B cell (primary cell): ENCODE measurements around the gene NOSIP. TPM values are rescaled to one million over a fixed set of nuclear protein-coding genes. Genes with fewer than 3 reads are reported as not detected.

Source experiments
- ATAC-seq: fragments of 200-7000 bp; cut with Tn5 transposase; one replicate; pipeline ENCODE4 v1.10.0; 2021; ENCODE audit warnings: low read depth, mild to moderate bottlenecking, moderate number of reproducible peaks, moderate library complexity
- CTCF ChIA-PET: fragments of 350-600 bp; sonication (Branson Sonifier 250); formaldehyde crosslinking; loops from one replicate; lab custom pipeline; 2021; ENCODE audit warnings: antibody characterized with exemption, inconsistent platforms; lab: Charles Lee
- POLR2A ChIA-PET: fragments of 350-600 bp; sonication (Branson Sonifier 250); formaldehyde crosslinking; loops from one replicate; lab custom pipeline; 2021; ENCODE audit warnings: antibody characterized with exemption; lab: Charles Lee
- DNase-seq: peaks from one replicate; pipeline ENCODE4 v3.0.0; 2013
- H2AFZ ChIP-seq: 2 replicates; pipeline ENCODE4 v1.6.1; 2012; ENCODE audit warnings: mild to moderate bottlenecking, low read depth, low read length; ENCODE audit not compliant: insufficient read depth, poor library complexity, severe bottlenecking
- H3K27ac ChIP-seq, 2 donors: 1 replicate in 1 of 2; 2 replicates in 1 of 2; pipeline ENCODE4 v1.5.1; 2012 to 2013; ENCODE audit warnings: low read length in 2 of 2, mild to moderate bottlenecking in 2 of 2, moderate library complexity in 1 of 2
- H3K27me3 ChIP-seq, 4 experiments: fragments of 200-600 bp in 1 of 4; sonication (generic) in 1 of 4; replicated peaks in 1 of 4; 1 replicate in 2 of 4; 2 replicates in 2 of 4; pipeline versions ENCODE4 v1.6.1 to v1.7.0; 2013 to 2016; ENCODE audit warnings: low read length in 3 of 4, mild to moderate bottlenecking in 2 of 4, mixed read lengths in 1 of 4, moderate library complexity in 1 of 4; ENCODE audit not compliant: insufficient read depth in 4 of 4, control insufficient read depth in 3 of 4; ENCODE audit errors: control extremely low read depth in 1 of 4
- H3K36me3 ChIP-seq, 2 experiments: replicated peaks in 1 of 2; 1 replicate in 1 of 2; 2 replicates in 1 of 2; pipeline versions ENCODE4 v1.6.1 to v1.7.1; 2013; ENCODE audit warnings: low read length in 1 of 2; ENCODE audit not compliant: insufficient read depth in 2 of 2, control insufficient read depth in 1 of 2; ENCODE audit errors: control extremely low read depth in 1 of 2, extremely low read depth in 1 of 2
- H3K4me1 ChIP-seq, 2 donors: fragments of 200-600 bp in 1 of 2; sonication (generic) in 1 of 2; 1 replicate in 1 of 2; 2 replicates in 1 of 2; pipeline versions ENCODE4 v1.5.1 to v1.6.1; 2013 to 2017; ENCODE audit warnings: low read length in 2 of 2; ENCODE audit not compliant: control insufficient read depth in 2 of 2, insufficient read depth in 2 of 2
- H3K4me2 ChIP-seq: replicated peaks from 2 replicates; pipeline ENCODE3; 2012; ENCODE audit warnings: mild to moderate bottlenecking, low read depth, low read length; ENCODE audit not compliant: poor library complexity, severe bottlenecking
- H3K4me3 ChIP-seq, 5 experiments: fragments of 200-600 bp in 1 of 5; sonication (generic) in 1 of 5; 1 replicate in 3 of 5; 2 replicates in 2 of 5; pipeline versions ENCODE4 v1.5.1 to v1.7.0; 2011 to 2016; ENCODE audit warnings: low read length in 4 of 5, mild to moderate bottlenecking in 4 of 5, low read depth in 2 of 5, control low read depth in 1 of 5, moderate library complexity in 1 of 5; ENCODE audit not compliant: insufficient read depth in 1 of 5; ENCODE audit errors: control extremely low read depth in 1 of 5, extremely low read depth in 1 of 5
- H3K79me2 ChIP-seq: fragments of 200-600 bp; sonication (generic); one replicate; pipeline ENCODE4 v1.6.0; 2016; ENCODE audit warnings: low read length; ENCODE audit not compliant: control insufficient read depth, insufficient read depth
- H3K9ac ChIP-seq: fragments of 200-600 bp; sonication (generic); 2 replicates; pipeline ENCODE4 v1.6.1; 2017; ENCODE audit warnings: mild to moderate bottlenecking, low read length, moderate library complexity
- H3K9me3 ChIP-seq, 3 donors: one replicate each; pipeline versions ENCODE4 v1.6.1 to v1.7.1; 2013; ENCODE audit warnings: low read length in 2 of 3; ENCODE audit not compliant: control insufficient read depth in 2 of 3, insufficient read depth in 1 of 3; ENCODE audit errors: control extremely low read depth in 1 of 3
- H4K20me1 ChIP-seq: 2 replicates; pipeline ENCODE4 v1.6.0; 2012; ENCODE audit warnings: mild to moderate bottlenecking, low read length; ENCODE audit not compliant: insufficient read depth, control insufficient read depth, poor library complexity, severe bottlenecking
- H3K27ac Mint-ChIP-seq: one replicate; pipeline ENCODE4 v1.8.0; 2021; ENCODE audit warnings: mixed read lengths
- H3K27me3 Mint-ChIP-seq: one replicate; pipeline ENCODE4 v1.8.0; 2021; ENCODE audit warnings: mixed read lengths
- H3K4me1 Mint-ChIP-seq: one replicate; pipeline ENCODE4 v1.8.0; 2021; ENCODE audit warnings: mixed read lengths
- H3K4me3 Mint-ChIP-seq: one replicate; pipeline ENCODE4 v1.8.0; 2021; ENCODE audit warnings: mixed read lengths
- H3K9me3 Mint-ChIP-seq: one replicate; pipeline ENCODE4 v1.8.0; 2022; ENCODE audit warnings: mixed read lengths; ENCODE audit not compliant: insufficient read depth
- CTCF ChIP-seq: fragments of 200-600 bp; IDR thresholded peaks from one replicate; pipeline ENCODE4 v1.8.0; 2022; ENCODE audit warnings: antibody characterized with exemption, mild to moderate bottlenecking
- EZH2 ChIP-seq: IDR thresholded peaks from 2 replicates; pipeline ENCODE4 v1.6.1; 2012; ENCODE audit warnings: borderline replicate concordance, low read depth, mild to moderate bottlenecking, moderate library complexity, low read length; ENCODE audit not compliant: insufficient read depth, poor library complexity, severe bottlenecking
- WGBS: methylation state at CpG from one replicate; pipeline ENCODE4 v1.1.5; 2013; ENCODE audit warnings: missing lambda C conversion rate; ENCODE audit not compliant: insufficient coverage; 5-methylcytosine and 5-hydroxymethylcytosine counted together
- intact Hi-C: fragments of 100-400 bp; cut with micrococcal nuclease; formaldehyde crosslinking; loops from one replicate; pipeline ENCODE4 v1.10.0; 2022
- polyA plus RNA-seq: library from polyadenylated mRNA; depleted of rRNA; stranded (reverse); fragments of >200 nt; gene quantifications from 2 replicates; pipeline ENCODE4 v1.2.3, GENCODE V29; 2012
- total RNA-seq, 2 donors: library from RNA; stranded (reverse); fragments of 120-200 nt in 1 of 2; gene quantifications; 1 replicate in 1 of 2; 2 replicates in 1 of 2; pipeline versions ENCODE4 v1.2.3 to v1.2.4, GENCODE V29; 2013 to 2022

The NOSIP gene
- total and polyA plus RNA-seq, 2 donors (not counting 1 experiment from before 2014, with no cell fraction given), result 55.5 to 135 TPM

GRCh38 chr19:49518033-49518432, 62.3 kb downstream of the NOSIP start:
- Histone ChIP-seq H3K27ac (no peak overlapping the region), H3K79me2 (no peaks in the 10 kb centered on the region), H3K4me3 (no peak overlapping the region), H2AFZ (no peak overlapping the region), H3K36me3 (no peaks in the 10 kb centered on the region), H4K20me1 (no peaks in the 10 kb centered on the region), H3K9ac (no peak overlapping the region), H3K4me2 (no peak overlapping the region), H3K4me1 (peaks cover 8 to 15% of the 10 kb centered on the region in 2 donors), H3K27me3 (no peaks in the 10 kb centered on the region), H3K9me3 (no peaks in the 10 kb centered on the region)
- DNase-seq, result no peak
- no peak overlapping the region for H3K27ac Mint-ChIP-seq
- intact Hi-C loops, result no loop called here
- H3K4me1 Mint-ChIP-seq, result peaks cover 18% of the 10 kb centered on the region
- no peaks in the 10 kb centered on the region for H3K9me3 Mint-ChIP-seq
- ChIA-PET POLR2A (interaction anchor here (0.9 to 1.0 kb wide), 2 partner anchors 14 to 62 kb away, joined by 3 read pairs; no protein-coding TSS in a partner anchor), CTCF (interaction anchor here (0.7 to 1.9 kb wide), 2 partner anchors 28 to 272 kb away, joined by 3 to 6 read pairs; no protein-coding TSS in a partner anchor)
- H3K27me3 Mint-ChIP-seq, result no peaks in the 10 kb centered on the region
- no CpG with 5 or more reads among the region's 3 CpGs for WGBS
- no peak for TF ChIP-seq EZH2
- TF ChIP-seq CTCF, result no peak
- H3K4me3 Mint-ChIP-seq, result no peak overlapping the region
- no peak for ATAC-seq

GRCh38 chr19:49515767-49516166, 64.6 kb downstream of the NOSIP start:
- intact Hi-C loops, result no loop called here
- H3K4me1 ChIP-seq, result peaks cover 26 to 34% of the 10 kb centered on the region in 2 donors
- ChIA-PET CTCF (interaction anchor here (1.4 to 1.7 kb wide), 2 partner anchors 9 to 31 kb away, joined by 5 to 13 read pairs; no protein-coding TSS in a partner anchor), POLR2A (no interaction called here)
- 50% methylated on average over 4 of the region's 4 CpGs for WGBS
- peak overlapping the region; percentile 38 for H3K4me3 Mint-ChIP-seq
- H3K79me2 ChIP-seq, result no peaks in the 10 kb centered on the region
- H3K27me3 Mint-ChIP-seq, result no peaks in the 10 kb centered on the region
- no peak for DNase-seq
- no peak overlapping the region for H3K4me3 ChIP-seq
- no peak overlapping the region for H3K9ac ChIP-seq
- no peaks in the 10 kb centered on the region for H3K36me3 ChIP-seq
- no peak overlapping the region for H3K4me2 ChIP-seq
- peaks cover 36% of the 10 kb centered on the region for H3K4me1 Mint-ChIP-seq
- H3K27ac Mint-ChIP-seq, result no peak overlapping the region
- H4K20me1 ChIP-seq, result no peaks in the 10 kb centered on the region
- no peak overlapping the region for H3K27ac ChIP-seq
- ATAC-seq, result no peak
- TF ChIP-seq CTCF, result no peak
- no peak for TF ChIP-seq EZH2
- no peaks in the 10 kb centered on the region for H3K9me3 Mint-ChIP-seq
- H3K9me3 ChIP-seq, result no peaks in the 10 kb centered on the region
- no peak overlapping the region for H2AFZ ChIP-seq
- H3K27me3 ChIP-seq, result no peaks in the 10 kb centered on the region
